DND-41 (cell line): ENCODE data around the gene C11orf24.

ENCODE experiments used
- CTCF ChIP-seq: IDR thresholded peaks from 2 replicates; pipeline ENCODE4 v1.5.1; 2012; ENCODE audit warnings: borderline replicate concordance, low read length, moderate library complexity, mild to moderate bottlenecking; ENCODE audit not compliant: poor library complexity, severe bottlenecking; ENCODE audit errors: extremely low read depth
- EZH2 ChIP-seq: IDR thresholded peaks from 3 replicates; pipeline ENCODE4 v1.6.1; 2012; ENCODE audit warnings: borderline replicate concordance, low read depth, mild to moderate bottlenecking, moderate library complexity, low read length, inconsistent platforms; ENCODE audit not compliant: severe bottlenecking

- TF ChIP-seq CTCF, result no peak
- no peak for TF ChIP-seq EZH2
These were observed 21.9 kb upstream of the C11orf24 start for GRCh38 chr11:68293708-68294107.
